H9 (cell line): ENCODE data around the gene DLG1. TPM values are rescaled to one million over a fixed set of nuclear protein-coding genes. Genes with fewer than 3 reads are reported as not detected.

Source experiments
- DNase-seq: peaks from one replicate; pipeline ENCODE4 v3.0.0-alpha.2; 2017
- H2AFZ ChIP-seq: one replicate; pipeline ENCODE4 v1.6.1; 2013; ENCODE audit warnings: mild to moderate bottlenecking, low read length, control low read depth, moderate library complexity
- H2AK5ac ChIP-seq: 2 replicates; pipeline ENCODE4 v1.6.1; 2013; ENCODE audit warnings: low read length, control low read depth, mixed read lengths; ENCODE audit not compliant: insufficient read length
- H2BK120ac ChIP-seq: one replicate; pipeline ENCODE4 v1.6.1; 2013; ENCODE audit warnings: low read depth, mild to moderate bottlenecking, low read length, control low read depth, inconsistent platforms; ENCODE audit not compliant: poor library complexity, severe bottlenecking
- H2BK12ac ChIP-seq: 2 replicates; pipeline ENCODE4 v1.6.1; 2013; ENCODE audit warnings: low read length, control low read depth, mixed read lengths, low read depth; ENCODE audit not compliant: insufficient read length
- H2BK15ac ChIP-seq: 2 replicates; pipeline ENCODE4 v1.6.1; 2013; ENCODE audit warnings: low read depth, low read length, control low read depth
- H2BK20ac ChIP-seq: one replicate; pipeline ENCODE4 v1.6.1; 2013; ENCODE audit warnings: low read depth, mild to moderate bottlenecking, low read length, control low read depth, inconsistent platforms; ENCODE audit not compliant: poor library complexity, severe bottlenecking
- H2BK5ac ChIP-seq: 2 replicates; pipeline ENCODE4 v1.6.1; 2013; ENCODE audit warnings: low read length, control low read depth, mixed read lengths; ENCODE audit not compliant: insufficient read length
- H3K14ac ChIP-seq: 2 replicates; pipeline ENCODE4 v1.6.1; 2013; ENCODE audit warnings: low read length, control low read depth; ENCODE audit not compliant: insufficient read depth
- H3K18ac ChIP-seq: 2 replicates; pipeline ENCODE4 v1.6.1; 2013; ENCODE audit warnings: low read depth, mild to moderate bottlenecking, mixed read lengths, low read length, control low read depth; ENCODE audit not compliant: insufficient read length
- H3K23ac ChIP-seq: 2 replicates; pipeline ENCODE4 v1.6.1; 2013; ENCODE audit warnings: low read length, control low read depth, mixed read lengths, low read depth; ENCODE audit not compliant: insufficient read length
- H3K23me2 ChIP-seq: 2 replicates; pipeline ENCODE4 v1.6.1; 2013; ENCODE audit warnings: low read depth, mild to moderate bottlenecking, mixed read lengths, low read length, control low read depth; ENCODE audit not compliant: insufficient read length, poor library complexity, severe bottlenecking
- H3K27ac ChIP-seq: 2 replicates; pipeline ENCODE4 v1.5.1; 2013; ENCODE audit warnings: low read length, control low read depth, mixed read lengths, low read depth; ENCODE audit not compliant: insufficient read length
- H3K27me3 ChIP-seq: 2 replicates; pipeline ENCODE4 v1.6.1; 2013; ENCODE audit warnings: low read length, control low read depth, inconsistent platforms; ENCODE audit not compliant: insufficient read depth
- H3K4ac ChIP-seq: 2 replicates; pipeline ENCODE4 v1.6.1; 2013; ENCODE audit warnings: low read depth, mild to moderate bottlenecking, control low read depth, inconsistent platforms, low read length, moderate library complexity
- H3K4me1 ChIP-seq: 2 replicates; pipeline ENCODE4 v1.6.1; 2013; ENCODE audit warnings: low read length, control low read depth, inconsistent platforms; ENCODE audit not compliant: insufficient read depth
- H3K4me2 ChIP-seq: 2 replicates; pipeline ENCODE4 v1.6.1; 2013; ENCODE audit warnings: low read length, control low read depth, mixed read lengths; ENCODE audit not compliant: insufficient read length, insufficient read depth
- H3K56ac ChIP-seq: 2 replicates; pipeline ENCODE4 v1.6.1; 2013; ENCODE audit warnings: low read depth, mild to moderate bottlenecking, mixed read lengths, low read length, control low read depth; ENCODE audit not compliant: insufficient read length
- H3K79me1 ChIP-seq: 2 replicates; pipeline ENCODE4 v1.6.1; 2013; ENCODE audit warnings: low read depth, mild to moderate bottlenecking, moderate library complexity, low read length, control low read depth, inconsistent platforms; ENCODE audit not compliant: insufficient read depth, poor library complexity, severe bottlenecking
- H3K79me2 ChIP-seq: 2 replicates; pipeline ENCODE4 v1.6.1; 2013; ENCODE audit warnings: low read length, control low read depth, inconsistent platforms; ENCODE audit not compliant: insufficient read depth
- H3K9ac ChIP-seq: 2 replicates; pipeline ENCODE4 v1.6.1; 2013; ENCODE audit warnings: low read length, control low read depth, mixed read lengths; ENCODE audit not compliant: insufficient read length; ENCODE audit errors: extremely low read depth
- H3K9me3 ChIP-seq: one replicate; pipeline ENCODE4 v1.6.1; 2013; ENCODE audit warnings: low read depth, low read length, inconsistent platforms; ENCODE audit not compliant: control insufficient read depth
- H3T11ph ChIP-seq: one replicate; pipeline ENCODE4 v1.6.1; 2013; ENCODE audit warnings: mild to moderate bottlenecking, low read length, control low read depth, inconsistent platforms
- H4K20me1 ChIP-seq: one replicate; pipeline ENCODE4 v1.6.1; 2013; ENCODE audit not compliant: control insufficient read depth, insufficient read length, insufficient read depth
- H4K5ac ChIP-seq: 2 replicates; pipeline ENCODE4 v1.6.1; 2013; ENCODE audit warnings: low read depth, mild to moderate bottlenecking, mixed read lengths, low read length, control low read depth; ENCODE audit not compliant: insufficient read length
- H4K8ac ChIP-seq: replicated peaks from 2 replicates; pipeline ENCODE4 v1.6.1; 2013; ENCODE audit warnings: low read length, control low read depth, mixed read lengths, low read depth; ENCODE audit not compliant: insufficient read length
- H4K91ac ChIP-seq: 2 replicates; pipeline ENCODE4 v1.6.1; 2013; ENCODE audit warnings: low read depth, mild to moderate bottlenecking, moderate library complexity, mixed read lengths, low read length, control low read depth; ENCODE audit not compliant: insufficient read length
- H3K27ac Mint-ChIP-seq, 3 experiments: 2 replicates in 2 of 3; 3 replicates in 1 of 3; pipeline ENCODE4 v1.8.0; 2020 to 2021; ENCODE audit warnings: mixed read lengths in 3 of 3, mild to moderate bottlenecking in 1 of 3, moderate library complexity in 1 of 3
- H3K27me3 Mint-ChIP-seq: 2 replicates; pipeline ENCODE4 v1.8.0; 2021; ENCODE audit warnings: low read depth, mild to moderate bottlenecking, moderate library complexity, mixed read lengths
- H3K36me3 Mint-ChIP-seq, 3 experiments: 2 replicates in 2 of 3; 3 replicates in 1 of 3; pipeline ENCODE4 v1.8.0; 2020 to 2021; ENCODE audit warnings: low read depth in 3 of 3, mixed read lengths in 3 of 3; ENCODE audit not compliant: insufficient read depth in 1 of 3
- H3K4me1 Mint-ChIP-seq, 2 experiments: 2 replicates each; pipeline ENCODE4 v1.8.0; 2020; ENCODE audit warnings: mixed read lengths in 2 of 2
- H3K4me3 Mint-ChIP-seq, 2 experiments: 2 replicates in 1 of 2; 3 replicates in 1 of 2; pipeline ENCODE4 v1.8.0; 2020 to 2021; ENCODE audit warnings: mild to moderate bottlenecking in 2 of 2, mixed read lengths in 2 of 2, moderate library complexity in 1 of 2
- H3K9me3 Mint-ChIP-seq, 2 experiments: 2 replicates in 1 of 2; 3 replicates in 1 of 2; pipeline ENCODE4 v1.8.0; 2020; ENCODE audit warnings: mild to moderate bottlenecking in 2 of 2, mixed read lengths in 2 of 2, moderate library complexity in 1 of 2
- WGBS: extraction: QIAGEN DNeasy Blood & Tissue Kit; methylation state at CpG from one replicate; pipeline ENCODE4 v1.1.7; 2013; ENCODE audit warnings: missing lambda C conversion rate, low lambda C conversion rate, mixed read lengths; ENCODE audit not compliant: insufficient read length; ENCODE audit errors: extremely low coverage; 5-methylcytosine and 5-hydroxymethylcytosine counted together
- total RNA-seq: library from RNA; stranded (reverse); gene quantifications from 2 replicates; pipeline ENCODE4 v1.2.1, GENCODE V29; 2021
- TF ChIP-seq, protein P1 (sequence below): fragments of 200-600 bp; sonication (generic); conservative IDR thresholded peaks from 3 replicates; pipeline ENCODE4 v1.8.0; 2021; ENCODE audit warnings: antibody characterized with exemption, mild to moderate bottlenecking

Gene DLG1
- total RNA-seq, 1 experiment from 2014 or later, result 84.1 TPM

DNA sequence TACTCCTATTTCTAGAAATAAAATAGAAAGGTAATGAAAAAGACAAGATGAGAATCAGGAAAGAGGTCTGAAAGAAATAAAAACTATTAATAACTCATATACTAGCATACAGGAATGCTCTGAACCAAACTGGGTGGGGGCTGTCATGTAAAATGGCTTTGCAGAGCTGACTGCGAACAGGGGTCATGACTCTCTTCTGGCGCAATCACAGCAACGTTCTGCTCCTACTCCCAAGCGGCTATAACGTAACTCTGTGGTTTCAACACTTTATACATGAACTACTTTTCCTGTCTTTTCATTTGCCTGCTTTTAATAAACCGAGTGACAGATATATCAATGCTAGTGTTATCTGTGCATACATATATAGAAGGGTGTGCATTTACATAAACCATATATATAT, 116.7 kb downstream of the DLG1 start:
- Histone ChIP-seq H3K4me1 (no peaks in the 10 kb centered on the region), H3K9me3 (no peaks in the 10 kb centered on the region), H3K23me2 (no peaks in the 10 kb centered on the region), H3K27me3 (no peaks in the 10 kb centered on the region), H2AFZ (no peak overlapping the region), H4K20me1 (no peaks in the 10 kb centered on the region), H2BK5ac (no peak overlapping the region), H3K18ac (no peak overlapping the region), H2BK120ac (no peak overlapping the region), H2BK12ac (no peak overlapping the region), H3K14ac (no peak overlapping the region), H3K27ac (no peak overlapping the region), H2BK20ac (no peak overlapping the region), H4K8ac (no peak overlapping the region), H2BK15ac (no peak overlapping the region), H3K9ac (no peak overlapping the region), H3K56ac (no peak overlapping the region), H3K79me1 (peaks cover 3% of the 10 kb centered on the region), H3T11ph (no peak overlapping the region), H3K79me2 (0 out of 2 replicates have a peak, but pooled peaks cover 3% of the 10 kb centered on the region), H4K5ac (no peak overlapping the region), H2AK5ac (no peak overlapping the region), H3K23ac (no peak overlapping the region), H3K4ac (no peak overlapping the region), H4K91ac (no peak overlapping the region), H3K4me2 (no peak overlapping the region)
- Mint-ChIP-seq H3K9me3 (no peaks in the 10 kb centered on the region), H3K27me3 (no peaks in the 10 kb centered on the region), H3K27ac (no peak overlapping the region), H3K4me3 (no peak overlapping the region), H3K4me1 (peaks cover 22 to 27% of the 10 kb centered on the region in 2 experiments), H3K36me3 (no peaks in the 10 kb centered on the region)
- TF ChIP-seq, protein P1, sequence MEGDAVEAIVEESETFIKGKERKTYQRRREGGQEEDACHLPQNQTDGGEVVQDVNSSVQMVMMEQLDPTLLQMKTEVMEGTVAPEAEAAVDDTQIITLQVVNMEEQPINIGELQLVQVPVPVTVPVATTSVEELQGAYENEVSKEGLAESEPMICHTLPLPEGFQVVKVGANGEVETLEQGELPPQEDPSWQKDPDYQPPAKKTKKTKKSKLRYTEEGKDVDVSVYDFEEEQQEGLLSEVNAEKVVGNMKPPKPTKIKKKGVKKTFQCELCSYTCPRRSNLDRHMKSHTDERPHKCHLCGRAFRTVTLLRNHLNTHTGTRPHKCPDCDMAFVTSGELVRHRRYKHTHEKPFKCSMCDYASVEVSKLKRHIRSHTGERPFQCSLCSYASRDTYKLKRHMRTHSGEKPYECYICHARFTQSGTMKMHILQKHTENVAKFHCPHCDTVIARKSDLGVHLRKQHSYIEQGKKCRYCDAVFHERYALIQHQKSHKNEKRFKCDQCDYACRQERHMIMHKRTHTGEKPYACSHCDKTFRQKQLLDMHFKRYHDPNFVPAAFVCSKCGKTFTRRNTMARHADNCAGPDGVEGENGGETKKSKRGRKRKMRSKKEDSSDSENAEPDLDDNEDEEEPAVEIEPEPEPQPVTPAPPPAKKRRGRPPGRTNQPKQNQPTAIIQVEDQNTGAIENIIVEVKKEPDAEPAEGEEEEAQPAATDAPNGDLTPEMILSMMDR, result no peak
- no CpG with 5 or more reads among the region's 6 CpGs for WGBS
- no peak for DNase-seq
